ENCODE results near the gene HSDL1.

The HSDL1 gene

DNA sequence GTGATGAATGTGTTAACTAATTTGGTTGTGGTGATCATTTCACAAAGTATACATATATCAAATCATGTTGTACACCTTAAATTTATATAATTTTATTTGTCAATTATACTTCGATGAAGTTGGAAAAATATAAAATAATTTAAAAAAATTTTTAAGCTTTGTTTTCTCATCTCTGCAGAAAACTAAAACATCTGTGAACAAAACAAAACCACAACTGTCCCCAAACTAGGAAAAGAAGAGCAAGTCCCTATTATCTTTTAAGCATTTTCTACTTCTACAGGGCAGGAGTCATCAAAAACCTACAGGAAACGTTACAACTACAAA lies 6.5 kb downstream of the HSDL1 start:
- TF ChIP-seq Cebpa-rat (IDR thresholded peaks at IDR 0.05): no peak
- H4K20me1 ChIP-seq: peaks cover 24 to 91% (median 53%) of the 10 kb centered on the region in 11 experiments; a peak in 21 of 22 replicates
- peaks cover 17 to 48% (median 24%) of the 10 kb centered on the region in 10 experiments for H3K4me1 ChIP-seq

DNA sequence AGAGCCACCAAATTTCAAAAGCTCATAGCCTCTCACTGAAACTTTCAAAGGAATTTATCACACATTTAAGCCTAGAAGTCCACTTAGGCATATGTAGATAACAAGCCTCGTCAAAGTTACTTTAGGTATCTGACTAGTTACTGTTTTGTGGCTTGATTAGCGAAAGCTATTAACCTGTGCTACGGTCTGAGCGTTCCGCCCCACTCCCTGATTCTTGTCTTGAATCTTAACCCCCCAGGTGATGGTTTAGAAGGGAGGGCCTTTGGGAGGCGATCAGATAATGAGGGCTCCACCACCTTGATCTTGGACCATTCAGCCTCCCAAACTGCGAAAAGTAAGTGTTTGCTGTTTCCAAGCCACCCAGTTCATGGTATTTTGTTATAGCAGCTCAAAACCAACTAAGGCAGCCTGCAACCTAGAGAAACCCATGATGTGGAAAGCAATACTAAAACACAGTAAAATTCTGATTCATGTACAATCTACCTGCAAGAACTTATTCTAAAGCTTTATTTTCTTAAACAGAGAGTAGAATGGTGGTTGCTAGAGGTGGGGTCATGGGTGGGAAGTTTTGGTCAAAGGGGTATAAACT lies 7.1 kb downstream of the HSDL1 start:
- Histone ChIP-seq H4K20me1 (peaks cover 24 to 91% (median 50%) of the 10 kb centered on the region in 11 experiments; a peak in 21 of 22 replicates), H3K36me3 (peaks cover 0 to 8% (median 0%) of the 10 kb centered on the region in 11 experiments; a peak in 3 of 22 replicates), H3K4me2 (peak overlapping the region in 3 of 11 experiments; percentile 6 to 38 (median 16); a peak in 3 of 22 replicates), H3K4me3 (no peak overlapping the region), H3K9me3 (replicated peaks in 1 of 11) (no peaks in the 10 kb centered on the region), H3K27ac (no peak overlapping the region), H3K4me1 (peaks cover 17 to 46% (median 25%) of the 10 kb centered on the region in 10 experiments), H3K9ac (no peak overlapping the region), H3K27me3 (no peaks in the 10 kb centered on the region)
- TF ChIP-seq Cebpa-rat (IDR thresholded peaks at IDR 0.05): no peak

More for the DNA sequence above, 6.5 kb downstream of the HSDL1 start:
- H3K36me3 ChIP-seq: peaks cover 0 to 8% (median 0%) of the 10 kb centered on the region in 11 experiments; a peak in 3 of 22 replicates
- H3K9ac ChIP-seq: peak overlapping the region in 2 of 11 experiments; percentile 19 to 57; a peak in 2 of 22 replicates
- no peak overlapping the region for H3K4me3 ChIP-seq
- no peak overlapping the region; a peak in 1 of 22 replicates for H3K27ac ChIP-seq
- H3K4me2 ChIP-seq: peak overlapping the region; percentile 24 to 69 (median 55); a peak in 21 of 22 replicates
- H3K9me3 ChIP-seq (replicated peaks in 1 of 11): no peaks in the 10 kb centered on the region
- H3K27me3 ChIP-seq: no peaks in the 10 kb centered on the region

DNA sequence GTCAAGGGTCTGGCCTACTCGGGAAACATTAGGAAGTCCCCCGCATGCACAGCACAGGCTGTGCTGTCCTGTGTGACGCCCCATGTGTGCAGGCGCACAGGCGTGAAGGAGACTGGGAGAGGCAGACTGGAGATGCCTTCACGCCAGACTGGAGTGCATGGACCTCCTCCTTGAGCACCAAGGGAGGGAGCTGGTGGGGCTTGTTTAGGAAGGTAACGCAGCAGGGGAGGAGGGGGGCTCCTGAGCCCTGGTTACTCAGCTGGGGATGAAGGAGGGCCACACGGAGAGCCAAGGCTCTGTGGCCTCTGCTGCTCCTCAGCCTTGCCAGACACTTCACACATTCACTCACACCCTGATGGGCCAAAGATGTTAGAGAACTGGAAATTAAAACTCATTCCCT lies 7.7 kb downstream of the HSDL1 start:
- no peaks in the 10 kb centered on the region for H3K9me3 ChIP-seq (replicated peaks in 1 of 11)
- H3K9ac ChIP-seq: peak overlapping the region in 1 of 11 experiments; percentile 1; a peak in 1 of 22 replicates
- peak overlapping the region in 5 of 11 experiments; percentile 6 to 38 (median 10); a peak in 6 of 22 replicates for H3K4me2 ChIP-seq
- peaks cover 24 to 91% (median 45%) of the 10 kb centered on the region in 11 experiments; a peak in 21 of 22 replicates for H4K20me1 ChIP-seq
- no peaks in the 10 kb centered on the region for H3K27me3 ChIP-seq
- no peak overlapping the region for H3K27ac ChIP-seq
- H3K36me3 ChIP-seq: peaks cover 0 to 8% (median 0%) of the 10 kb centered on the region in 11 experiments; a peak in 4 of 22 replicates
- TF ChIP-seq Cebpa-rat (IDR thresholded peaks at IDR 0.05): no peak
- no peak overlapping the region for H3K4me3 ChIP-seq
- H3K4me1 ChIP-seq: peaks cover 17 to 46% (median 28%) of the 10 kb centered on the region in 10 experiments

DNA sequence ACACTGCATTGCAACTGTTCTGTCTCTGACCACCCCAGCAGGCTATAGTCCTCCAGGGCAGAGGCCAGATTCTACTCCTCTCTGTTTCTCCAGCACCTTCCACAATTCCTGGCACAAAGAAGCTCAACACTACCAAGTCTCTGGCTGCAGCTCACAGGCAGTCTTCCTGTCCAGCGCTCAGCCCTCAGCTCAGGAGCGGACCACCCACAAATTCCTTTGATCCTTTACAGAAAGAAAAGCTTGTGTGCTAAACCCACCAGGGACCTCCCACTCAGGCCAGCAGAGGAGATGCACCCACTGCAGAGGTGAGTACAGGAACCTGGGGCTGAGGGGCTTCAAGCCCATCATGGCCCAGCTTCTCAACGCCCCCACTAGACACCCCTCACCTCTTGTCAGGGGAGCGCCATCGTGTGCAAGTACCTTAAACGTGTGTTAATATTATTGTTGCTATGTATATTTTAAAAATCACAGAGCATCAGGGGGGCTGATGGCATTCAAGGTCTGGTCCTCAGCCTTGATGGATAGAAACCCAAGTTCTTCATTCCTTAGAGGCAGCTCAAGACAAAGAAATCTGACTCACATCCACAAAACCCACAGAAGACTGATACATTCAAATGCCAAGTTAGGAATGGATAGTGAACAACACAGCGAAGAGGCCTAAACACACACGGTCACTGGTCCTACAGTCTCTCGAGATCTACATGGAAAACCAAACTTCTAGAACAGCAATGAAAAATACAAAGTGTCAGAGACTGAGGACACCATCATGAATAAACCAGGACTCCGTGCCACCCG lies 8.4 kb downstream of the HSDL1 start:
- no peak overlapping the region for H3K4me3 ChIP-seq
- H3K9me3 ChIP-seq (replicated peaks in 1 of 11): no peaks in the 10 kb centered on the region
- peaks cover 17 to 40% (median 29%) of the 10 kb centered on the region in 10 experiments for H3K4me1 ChIP-seq
- no peaks in the 10 kb centered on the region for H3K27me3 ChIP-seq
- no peak overlapping the region for H3K27ac ChIP-seq
- peaks cover 0 to 8% (median 0%) of the 10 kb centered on the region in 11 experiments; a peak in 4 of 22 replicates for H3K36me3 ChIP-seq
- H3K4me2 ChIP-seq: peak overlapping the region in 3 of 11 experiments; percentile 8 to 16 (median 10); a peak in 2 of 22 replicates
- no peak overlapping the region for H3K9ac ChIP-seq
- H4K20me1 ChIP-seq: peaks cover 24 to 91% (median 39%) of the 10 kb centered on the region in 11 experiments; a peak in 21 of 22 replicates
- TF ChIP-seq Cebpa-rat (IDR thresholded peaks at IDR 0.05): no peak

DNA sequence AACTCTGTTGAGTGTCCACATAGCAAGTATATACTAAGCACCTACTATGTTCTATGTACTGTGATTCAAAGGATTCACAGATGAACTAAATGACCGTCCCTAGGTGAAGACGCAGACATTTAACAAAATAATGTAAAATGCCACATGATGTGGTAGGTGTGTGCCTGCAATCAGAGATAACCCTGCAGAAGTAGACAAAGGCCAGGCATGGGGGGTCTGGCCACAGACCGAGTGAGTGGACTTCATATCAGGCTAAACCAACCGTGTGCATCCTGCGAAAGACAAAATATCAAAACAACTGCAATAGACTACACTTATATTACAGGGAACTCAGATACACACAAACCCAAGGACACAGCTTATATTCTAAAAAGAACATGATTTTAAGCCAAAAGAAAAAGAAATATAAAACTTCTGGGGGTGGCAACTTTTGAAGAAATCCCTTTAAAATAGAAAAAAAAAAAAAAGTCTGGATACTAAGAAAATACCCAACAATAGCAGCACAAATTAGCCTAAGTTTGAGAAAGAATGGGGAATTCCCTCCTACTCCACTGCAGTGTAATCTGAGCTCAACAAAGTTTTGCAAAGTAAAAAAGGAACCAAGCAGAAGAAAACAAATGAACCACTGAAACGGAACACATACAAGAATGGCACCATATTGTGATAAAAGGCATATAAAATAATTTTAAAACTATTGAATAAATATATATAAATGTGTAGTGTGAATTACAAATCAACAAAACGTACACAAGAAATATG lies 12.3 kb downstream of the HSDL1 start:
- H3K4me1 ChIP-seq: peaks cover 0 to 19% (median 13%) of the 10 kb centered on the region in 10 experiments; a peak in 15 of 20 replicates
- H3K27ac ChIP-seq: no peak overlapping the region
- peak overlapping the region in 2 of 11 experiments; percentile 17 to 45; a peak in 3 of 22 replicates for H3K4me2 ChIP-seq
- H3K9me3 ChIP-seq (replicated peaks in 1 of 11): no peaks in the 10 kb centered on the region
- TF ChIP-seq Cebpa-rat (IDR thresholded peaks at IDR 0.05): no peak
- H3K4me3 ChIP-seq: no peak overlapping the region
- H3K9ac ChIP-seq: no peak overlapping the region
- peaks cover 14 to 57% (median 22%) of the 10 kb centered on the region in 11 experiments; a peak in 19 of 22 replicates for H4K20me1 ChIP-seq
- peaks cover 17 to 42% (median 33%) of the 10 kb centered on the region in 11 experiments; a peak in 21 of 22 replicates for H3K36me3 ChIP-seq
- H3K27me3 ChIP-seq: no peaks in the 10 kb centered on the region

DNA sequence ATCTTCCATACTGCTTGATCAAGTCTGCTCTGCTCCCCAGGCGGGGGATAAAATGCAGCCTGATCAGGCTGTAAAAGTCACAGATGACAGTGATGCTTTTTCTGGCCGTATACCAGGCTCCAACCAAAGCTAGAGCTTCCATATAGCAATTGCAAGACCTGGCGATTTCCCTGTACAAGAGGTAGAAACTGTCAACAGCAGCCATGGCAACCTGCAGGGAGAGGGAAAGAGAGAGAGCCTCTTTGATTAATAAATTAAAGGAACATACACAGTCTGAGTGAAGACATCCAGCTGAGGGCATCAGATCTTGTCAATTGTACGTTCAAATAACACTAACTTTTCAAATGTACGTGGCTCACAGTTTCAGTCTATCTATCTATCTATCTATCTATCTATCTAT lies 13.9 kb downstream of the HSDL1 start:
- TF ChIP-seq Cebpa-rat (IDR thresholded peaks at IDR 0.05): no peak
- Histone ChIP-seq H3K27me3 (no peaks in the 10 kb centered on the region), H3K27ac (no peak overlapping the region), H4K20me1 (peaks cover 3 to 41% (median 7%) of the 10 kb centered on the region in 11 experiments; a peak in 18 of 22 replicates), H3K4me3 (no peak overlapping the region), H3K4me1 (peaks cover 0 to 19% (median 0%) of the 10 kb centered on the region in 10 experiments; a peak in 6 of 20 replicates), H3K9me3 (replicated peaks in 1 of 11) (no peaks in the 10 kb centered on the region), H3K9ac (no peak overlapping the region), H3K36me3 (peaks cover 17 to 55% (median 35%) of the 10 kb centered on the region in 11 experiments; a peak in 21 of 22 replicates), H3K4me2 (no peak overlapping the region)

DNA sequence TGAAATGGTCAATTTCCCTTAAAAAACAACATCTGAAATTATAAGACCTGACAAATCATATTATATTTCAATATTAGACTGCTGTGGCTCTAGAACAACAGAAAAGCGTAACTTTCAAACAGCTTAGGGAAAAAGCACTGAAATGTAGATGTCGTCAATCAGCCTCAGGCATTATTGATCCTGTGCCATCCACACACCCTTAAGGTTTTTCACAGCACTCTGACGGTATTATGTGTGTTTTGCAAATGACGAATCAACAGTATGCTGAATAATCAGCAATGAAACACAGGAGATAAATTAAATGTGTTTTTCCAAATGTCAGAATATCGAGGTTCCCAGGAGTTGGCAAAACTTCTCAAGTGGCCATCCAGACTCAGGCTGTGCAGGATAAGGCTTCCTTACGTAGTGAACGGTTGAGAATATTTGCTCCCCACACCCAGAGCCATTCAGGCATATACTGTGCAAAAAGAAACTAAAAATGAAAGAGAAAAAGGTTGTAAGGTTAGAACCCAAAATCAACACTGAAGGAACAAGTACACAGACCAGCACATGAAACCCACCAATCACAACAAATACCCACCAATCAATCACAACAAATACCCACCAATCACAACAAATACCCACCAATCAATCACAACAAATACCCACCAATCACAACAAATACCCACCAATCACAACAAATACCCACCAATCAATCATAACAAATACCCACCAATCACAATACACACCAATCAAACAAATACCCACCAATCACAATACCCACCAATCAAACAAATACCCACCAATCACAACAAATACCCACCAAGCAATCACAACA lies 20.5 kb downstream of the HSDL1 start:
- no peaks in the 10 kb centered on the region for H3K4me1 ChIP-seq
- no peaks in the 10 kb centered on the region for H4K20me1 ChIP-seq
- no peaks in the 10 kb centered on the region for H3K9me3 ChIP-seq (replicated peaks in 1 of 11)
- TF ChIP-seq Cebpa-rat (IDR thresholded peaks at IDR 0.05): no peak
- H3K4me2 ChIP-seq: no peak overlapping the region
- H3K27me3 ChIP-seq: no peaks in the 10 kb centered on the region
- peaks cover 26 to 67% (median 47%) of the 10 kb centered on the region in 11 experiments for H3K36me3 ChIP-seq
- H3K4me3 ChIP-seq: no peak overlapping the region
- H3K9ac ChIP-seq: peak overlapping the region in 1 of 11 experiments; percentile 7; a peak in 1 of 22 replicates
- H3K27ac ChIP-seq: no peak overlapping the region

DNA sequence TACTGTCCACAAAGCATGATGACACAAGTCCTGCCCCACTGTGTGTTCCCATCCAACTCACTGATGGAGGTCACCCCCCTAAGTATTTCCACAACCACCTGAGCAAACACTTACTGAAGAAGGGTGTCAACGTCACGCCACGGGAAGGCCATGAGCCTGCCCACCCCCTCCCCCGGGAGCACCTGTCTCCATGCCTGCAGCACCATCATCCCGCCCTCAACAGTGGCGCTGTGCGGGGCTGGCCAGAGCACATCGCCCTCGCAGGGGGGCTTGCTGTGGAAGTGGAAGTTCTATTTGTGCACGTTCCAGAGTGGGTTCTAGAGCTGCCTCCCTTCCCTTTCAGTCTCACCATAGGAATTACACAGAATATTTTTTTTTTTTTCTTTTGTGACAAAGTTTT lies 24.0 kb downstream of the HSDL1 start:
- H3K27me3 ChIP-seq: no peaks in the 10 kb centered on the region
- peaks cover 0 to under 1% (median 0%) of the 10 kb centered on the region in 11 experiments; a peak in 2 of 22 replicates for H4K20me1 ChIP-seq
- no peak overlapping the region for H3K4me2 ChIP-seq
- no peak overlapping the region for H3K27ac ChIP-seq
- H3K4me3 ChIP-seq: no peak overlapping the region
- peaks cover 17 to 36% (median 30%) of the 10 kb centered on the region in 11 experiments; a peak in 21 of 22 replicates for H3K36me3 ChIP-seq
- no peak for TF ChIP-seq Cebpa-rat (IDR thresholded peaks at IDR 0.05)
- no peaks in the 10 kb centered on the region for H3K9me3 ChIP-seq (replicated peaks in 1 of 11)
- no peak overlapping the region for H3K9ac ChIP-seq
- peaks cover 7 to 11% (median 10%) of the 10 kb centered on the region in 10 experiments for H3K4me1 ChIP-seq
